Thyroid gland (tissue), 4 donors: ENCODE results near the gene HTR3D.

Experiments
- CTCF ChIP-seq, 6 experiments: fragments of 200-600 bp in 3 of 6; fragments of 450-650 bp in 3 of 6; sonication (generic) in 3 of 6; IDR thresholded peaks; one replicate each; pipeline ENCODE4 v1.5.1; 2016 to 2019; ENCODE audit warnings: antibody characterized with exemption in 6 of 6, mild to moderate bottlenecking in 2 of 6, inconsistent platforms in 1 of 6, moderate library complexity in 1 of 6
- POLR2A ChIP-seq, 2 donors: fragments of 450-650 bp; IDR thresholded peaks; one replicate each; pipeline ENCODE4 v1.6.1; 2017; ENCODE audit warnings: antibody characterized with exemption in 2 of 2, mild to moderate bottlenecking in 2 of 2, moderate library complexity in 1 of 2

- TF ChIP-seq POLR2A (IDR thresholded peaks at IDR 0.05), result no peak
- no peak for TF ChIP-seq CTCF (IDR thresholded peaks at IDR 0.05)
These were observed 29.8 kb upstream of the HTR3D start for GRCh38 chr3:184001761-184002160.
